ENCODE measurements around the gene TMEM150C.

TMEM150C gene

GRCh38 chr4:82599336-82599735 lies 37.5 kb upstream of the TMEM150C start:
- no peak for TF ChIP-seq CTCF (IDR thresholded peaks at IDR 0.05; ENCODE audit: borderline replicate concordance, control extremely low read depth, extremely low read depth, insufficient read depth, missing control alignments)
- no peak for DNase-seq (ENCODE audit: low spot score)
- in situ Hi-C loops (cut with MboI; ENCODE audit: low sequenced_read_pairs, unreplicated experiment): no loop called here

GRCh38 chr4:82594456-82594855 lies 32.7 kb upstream of the TMEM150C start:
- no peak for TF ChIP-seq CTCF (IDR thresholded peaks at IDR 0.05; ENCODE audit: borderline replicate concordance, control extremely low read depth, extremely low read depth, insufficient read depth, missing control alignments)
- DNase-seq (ENCODE audit: low spot score): no peak
- in situ Hi-C loops (cut with MboI; ENCODE audit: low sequenced_read_pairs, unreplicated experiment): no loop called here

- TF ChIP-seq CTCF (IDR thresholded peaks at IDR 0.05; ENCODE audit: borderline replicate concordance, control extremely low read depth, extremely low read depth, insufficient read depth, missing control alignments): no peak
- DNase-seq (ENCODE audit: low spot score): no peak
- in situ Hi-C loops (cut with MboI; ENCODE audit: low sequenced_read_pairs, unreplicated experiment): no loop called here
Observed at GRCh38 chr4:82593411-82593810, 31.6 kb upstream of the TMEM150C start.

- in situ Hi-C loops (cut with MboI; ENCODE audit: low sequenced_read_pairs, unreplicated experiment): no loop called here
Observed at GRCh38 chr4:82592639-82593038, 30.9 kb upstream of the TMEM150C start.

GRCh38 chr4:82591592-82591991 lies 29.8 kb upstream of the TMEM150C start:
- TF ChIP-seq CTCF (IDR thresholded peaks at IDR 0.05; ENCODE audit: borderline replicate concordance, control extremely low read depth, extremely low read depth, insufficient read depth, missing control alignments): no peak
- DNase-seq (ENCODE audit: low spot score): no peak
- in situ Hi-C loops (cut with MboI; ENCODE audit: low sequenced_read_pairs, unreplicated experiment): no loop called here

More at GRCh38 chr4:82592639-82593038, 30.9 kb upstream of the TMEM150C start:
- no peak for TF ChIP-seq CTCF (IDR thresholded peaks at IDR 0.05; ENCODE audit: borderline replicate concordance, control extremely low read depth, extremely low read depth, insufficient read depth, missing control alignments)
- no peak for DNase-seq (ENCODE audit: low spot score)

- no peak for TF ChIP-seq CTCF (IDR thresholded peaks at IDR 0.05; ENCODE audit: borderline replicate concordance, control extremely low read depth, extremely low read depth, insufficient read depth, missing control alignments)
- in situ Hi-C loops (cut with MboI; ENCODE audit: low sequenced_read_pairs, unreplicated experiment): no loop called here
- no peak for DNase-seq (ENCODE audit: low spot score)
Observed at GRCh38 chr4:82589756-82590155, 28.0 kb upstream of the TMEM150C start.

- DNase-seq (ENCODE audit: low spot score): no peak
- TF ChIP-seq CTCF (IDR thresholded peaks at IDR 0.05; ENCODE audit: borderline replicate concordance, control extremely low read depth, extremely low read depth, insufficient read depth, missing control alignments): no peak
- in situ Hi-C loops (cut with MboI; ENCODE audit: low sequenced_read_pairs, unreplicated experiment): no loop called here
Observed at GRCh38 chr4:82588771-82589270, 27.0 kb upstream of the TMEM150C start.

Data from GM13976 (cell line).